OCI-LY3 (cell line): ENCODE data around the gene FBXO41.

Experiments
- H2AFZ ChIP-seq: fragments of 200-600, 300-600 bp; shearing (Covaris generic); 2 replicates; pipeline ENCODE4 v1.6.0; 2014; ENCODE audit warnings: antibody characterized with exemption, low read depth, low read length
- H3K27ac ChIP-seq: fragments of 200-600, 300-600 bp; sonication (generic); 2 replicates; pipeline ENCODE4 v1.5.1; 2014; ENCODE audit warnings: mild to moderate bottlenecking, low read length, moderate library complexity, mixed read lengths
- H3K27me3 ChIP-seq: fragments of 200-600, 300-600 bp; sonication (generic); 2 replicates; pipeline ENCODE4 v1.6.1; 2014; ENCODE audit warnings: low read depth, low read length, mixed read lengths
- H3K36me3 ChIP-seq: fragments of 200-600, 300-600 bp; sonication (generic); replicated peaks from 2 replicates; pipeline ENCODE3; 2014; ENCODE audit warnings: low read depth, low read length, mixed read lengths
- H3K4me1 ChIP-seq: fragments of 300-600, 200-600 bp; sonication (generic); 2 replicates; pipeline ENCODE4 v1.6.1; 2014; ENCODE audit warnings: low read length, mixed read lengths
- H3K4me2 ChIP-seq: fragments of 200-600, 300-600 bp; sonication (generic); 2 replicates; pipeline ENCODE4 v1.6.1; 2014; ENCODE audit warnings: low read length, mixed read lengths
- H3K4me3 ChIP-seq: fragments of 300-600, 200-600 bp; sonication (generic); 2 replicates; pipeline ENCODE4 v1.5.1; 2014; ENCODE audit warnings: antibody characterized with exemption, mild to moderate bottlenecking, low read length, moderate library complexity
- H3K79me2 ChIP-seq: fragments of 300-600, 200-600 bp; shearing (Covaris generic); 2 replicates; pipeline ENCODE4 v1.6.1; 2014; ENCODE audit warnings: mild to moderate bottlenecking, low read length, mixed read lengths
- H3K9ac ChIP-seq: fragments of 300-600, 200-600 bp; shearing (Covaris generic); 2 replicates; pipeline ENCODE4 v1.6.0; 2014; ENCODE audit warnings: mild to moderate bottlenecking, low read length, moderate library complexity
- H3K9me3 ChIP-seq: fragments of 200-600, 300-600 bp; shearing (Covaris generic); 2 replicates; pipeline ENCODE4 v1.6.1; 2014; ENCODE audit warnings: low read length, mixed read lengths; ENCODE audit not compliant: insufficient read depth
- H4K20me1 ChIP-seq: fragments of 200-600, 300-600 bp; sonication (generic); 2 replicates; pipeline ENCODE4 v1.6.1; 2016; ENCODE audit warnings: low read length, mixed read lengths; ENCODE audit not compliant: insufficient read depth
- CTCF ChIP-seq: fragments of 200-600, 300-600 bp; sonication (generic); IDR thresholded peaks from 2 replicates; pipeline ENCODE4 v1.5.1; 2014; ENCODE audit warnings: antibody characterized with exemption, low read length, low read depth
- EZH2phosphoT487 ChIP-seq: fragments of 200-600 bp; shearing (Covaris generic); IDR thresholded peaks from 2 replicates; pipeline ENCODE4 v1.6.1; 2018; ENCODE audit warnings: antibody characterized with exemption, mixed run types, low read depth

The FBXO41 gene

GRCh38 chr2:73218298-73218697 lies 66.0 kb downstream of the FBXO41 start:
- Histone ChIP-seq H3K27me3 (no peaks in the 10 kb centered on the region), H3K27ac (no peak overlapping the region), H3K79me2 (peaks cover 49% of the 10 kb centered on the region), H4K20me1 (0 out of 2 replicates have a peak, but pooled peaks cover 7% of the 10 kb centered on the region), H3K36me3 (peaks cover 20% of the 10 kb centered on the region), H3K4me2 (no peak overlapping the region), H2AFZ (no peak overlapping the region), H3K9ac (no peak overlapping the region), H3K4me1 (peaks cover 25% of the 10 kb centered on the region), H3K4me3 (no peak overlapping the region), H3K9me3 (no peaks in the 10 kb centered on the region)
- TF ChIP-seq CTCF (no peak), EZH2phosphoT487 (no peak)

- Histone ChIP-seq H4K20me1 (0 out of 2 replicates have a peak, but pooled peaks cover 7% of the 10 kb centered on the region), H3K27ac (no peak overlapping the region), H2AFZ (no peak overlapping the region), H3K27me3 (no peaks in the 10 kb centered on the region), H3K36me3 (peaks cover 18% of the 10 kb centered on the region), H3K9ac (no peak overlapping the region), H3K4me3 (no peak overlapping the region), H3K4me1 (peaks cover 30% of the 10 kb centered on the region), H3K4me2 (no peak overlapping the region), H3K79me2 (peaks cover 49% of the 10 kb centered on the region), H3K9me3 (no peaks in the 10 kb centered on the region)
- TF ChIP-seq EZH2phosphoT487 (no peak), CTCF (no peak)
These were observed 66.5 kb downstream of the FBXO41 start for GRCh38 chr2:73217826-73218225.

- no peak overlapping the region for H3K4me2 ChIP-seq
- TF ChIP-seq EZH2phosphoT487 (no peak), CTCF (no peak)
- H3K4me3 ChIP-seq: no peak overlapping the region
- H3K27me3 ChIP-seq: no peaks in the 10 kb centered on the region
- H3K9me3 ChIP-seq: no peaks in the 10 kb centered on the region
- no peak overlapping the region for H3K9ac ChIP-seq
- H4K20me1 ChIP-seq: 0 out of 2 replicates have a peak, but pooled peaks cover 7% of the 10 kb centered on the region
- peaks cover 14% of the 10 kb centered on the region for H3K36me3 ChIP-seq
- H3K4me1 ChIP-seq: peaks cover 35% of the 10 kb centered on the region
- no peak overlapping the region for H2AFZ ChIP-seq
- peaks cover 49% of the 10 kb centered on the region for H3K79me2 ChIP-seq
- no peak overlapping the region for H3K27ac ChIP-seq
These were observed 67.1 kb downstream of the FBXO41 start for GRCh38 chr2:73217160-73217559.

GRCh38 chr2:73215254-73215653 lies 69.0 kb downstream of the FBXO41 start:
- H4K20me1 ChIP-seq: 0 out of 2 replicates have a peak, but pooled peaks cover 7% of the 10 kb centered on the region
- H3K4me2 ChIP-seq: peak overlapping the region; percentile 66
- H2AFZ ChIP-seq: no peak overlapping the region
- no peak overlapping the region for H3K27ac ChIP-seq
- H3K9ac ChIP-seq: peak overlapping the region; percentile 76
- H3K4me1 ChIP-seq: peaks cover 32% of the 10 kb centered on the region
- TF ChIP-seq CTCF: no peak
- TF ChIP-seq EZH2phosphoT487: no peak
- H3K4me3 ChIP-seq: peak overlapping the region; percentile 84
- peaks cover 3% of the 10 kb centered on the region for H3K36me3 ChIP-seq
- no peaks in the 10 kb centered on the region for H3K27me3 ChIP-seq
- H3K9me3 ChIP-seq: no peaks in the 10 kb centered on the region
- H3K79me2 ChIP-seq: peaks cover 49% of the 10 kb centered on the region
